Stimulated activated CD8-positive, alpha-beta memory T cell treated with anti-CD3 and anti-CD28 coated beads, Interleukin-2, amount 100 ng/mL, for 1 hour (primary cell): ENCODE data around the gene CADM4.
"Not testable (repeated sequence)": the region's sequence is repeated elsewhere in the genome, so short reads cannot be mapped to it uniquely, and the experiment has no call there.

Experiments
- DNase-seq, 2 donors: peaks; one replicate each; pipeline ENCODE4 v3.0.0-alpha.2; 2020; ENCODE audit warnings: low read depth in 2 of 2

The CADM4 gene

GRCh38 chr19:43664018-43664417, 24.4 kb upstream of the CADM4 start:
- no peak for DNase-seq

DNA sequence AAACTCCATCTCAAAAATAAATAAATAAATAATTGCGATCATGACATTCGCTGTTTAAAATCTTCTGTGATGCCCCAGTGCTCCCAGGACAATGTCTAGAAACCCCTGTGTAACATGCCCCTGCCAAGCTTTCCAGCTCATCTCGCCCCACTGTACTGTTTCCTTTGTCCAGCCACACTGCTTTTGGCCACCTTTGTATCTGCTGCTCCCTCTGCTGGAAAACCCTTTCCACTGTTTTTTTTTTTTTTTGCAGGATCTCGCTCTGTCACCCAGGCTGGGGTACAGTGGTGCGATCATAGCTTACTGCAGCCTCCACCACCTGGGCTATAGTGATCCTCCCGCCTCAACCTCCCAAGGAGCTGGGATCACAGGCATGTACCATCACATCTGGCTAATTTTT, 22.8 kb upstream of the CADM4 start:
- no peak for DNase-seq

GRCh38 chr19:43660971-43661360, 21.3 kb upstream of the CADM4 start:
- no peak for DNase-seq

DNA sequence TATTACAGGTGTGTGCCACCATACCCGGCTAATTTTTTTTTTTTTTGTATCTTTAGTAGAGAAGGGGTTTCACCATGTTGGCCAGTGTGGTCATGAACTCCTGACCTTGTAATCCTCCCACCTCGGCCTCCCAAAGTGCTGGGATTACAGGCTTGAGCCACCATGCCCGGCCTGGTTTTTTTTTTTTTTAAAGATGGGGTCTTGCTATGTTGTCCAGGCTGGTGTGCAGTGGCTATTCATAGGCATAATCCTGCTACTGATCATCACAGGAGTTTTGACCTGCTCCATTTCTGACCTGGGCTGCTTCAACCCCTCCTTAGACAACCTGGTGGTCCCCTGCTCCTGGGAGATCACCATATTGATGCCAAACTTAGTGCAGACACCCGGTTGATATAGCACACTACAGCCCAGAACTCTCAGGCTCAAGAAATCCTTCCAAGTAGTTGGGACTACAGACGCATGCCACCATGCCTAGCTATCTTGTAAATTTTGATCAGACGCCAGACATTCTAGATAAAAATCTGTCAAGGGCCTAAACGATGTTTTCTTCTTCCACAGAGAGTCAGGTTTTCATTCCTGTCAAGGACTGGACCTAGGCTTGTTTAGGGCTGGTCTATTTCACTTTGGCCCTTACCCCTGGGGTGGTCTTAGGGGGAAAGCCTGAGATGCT, 20.8 kb upstream of the CADM4 start:
- no peak for DNase-seq

DNA sequence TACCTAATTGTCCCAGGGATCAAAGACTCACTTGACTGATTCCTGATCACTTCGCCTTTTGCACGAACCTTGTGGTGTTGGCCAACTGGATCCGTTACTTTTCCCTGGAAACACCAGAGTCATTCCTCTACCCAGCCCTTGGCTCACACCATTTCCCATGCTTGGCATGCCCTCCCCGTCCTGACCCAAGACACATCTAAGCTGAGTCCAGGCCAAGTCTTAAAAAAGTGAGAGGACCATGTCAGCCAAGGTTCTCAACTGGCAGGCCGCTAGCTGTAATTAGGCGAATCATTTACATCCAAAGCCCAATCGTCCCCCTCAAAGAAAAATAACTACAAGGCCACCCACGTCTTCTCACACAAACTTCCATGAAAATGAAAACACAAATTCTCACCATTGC, 18.8 kb upstream of the CADM4 start:
- DNase-seq: no peak

DNA sequence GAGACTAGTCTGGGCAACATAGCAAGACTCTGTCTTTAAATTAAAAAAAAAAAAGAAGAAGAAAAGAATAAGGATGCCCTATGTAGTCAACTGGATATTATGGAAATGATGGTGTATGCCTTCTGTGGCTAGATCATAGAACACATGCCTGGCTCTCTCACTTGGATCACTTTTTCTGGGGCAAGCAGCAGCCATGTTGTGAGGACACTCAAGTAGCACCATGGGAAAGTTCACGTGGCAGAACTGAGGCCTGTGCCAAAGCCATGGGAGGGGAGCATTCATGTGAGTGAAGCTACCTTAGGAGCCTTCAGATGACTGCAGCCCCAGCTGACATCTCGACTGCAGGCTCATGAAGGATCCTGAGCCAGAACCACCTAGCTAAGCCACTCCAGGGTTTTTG, 18.4 kb upstream of the CADM4 start:
- no peak for DNase-seq

GRCh38 chr19:43656436-43656835, 16.8 kb upstream of the CADM4 start:
- DNase-seq: no peak

- no peak for DNase-seq
Measured at GRCh38 chr19:43652546-43652874, 12.9 kb upstream of the CADM4 start.

DNA sequence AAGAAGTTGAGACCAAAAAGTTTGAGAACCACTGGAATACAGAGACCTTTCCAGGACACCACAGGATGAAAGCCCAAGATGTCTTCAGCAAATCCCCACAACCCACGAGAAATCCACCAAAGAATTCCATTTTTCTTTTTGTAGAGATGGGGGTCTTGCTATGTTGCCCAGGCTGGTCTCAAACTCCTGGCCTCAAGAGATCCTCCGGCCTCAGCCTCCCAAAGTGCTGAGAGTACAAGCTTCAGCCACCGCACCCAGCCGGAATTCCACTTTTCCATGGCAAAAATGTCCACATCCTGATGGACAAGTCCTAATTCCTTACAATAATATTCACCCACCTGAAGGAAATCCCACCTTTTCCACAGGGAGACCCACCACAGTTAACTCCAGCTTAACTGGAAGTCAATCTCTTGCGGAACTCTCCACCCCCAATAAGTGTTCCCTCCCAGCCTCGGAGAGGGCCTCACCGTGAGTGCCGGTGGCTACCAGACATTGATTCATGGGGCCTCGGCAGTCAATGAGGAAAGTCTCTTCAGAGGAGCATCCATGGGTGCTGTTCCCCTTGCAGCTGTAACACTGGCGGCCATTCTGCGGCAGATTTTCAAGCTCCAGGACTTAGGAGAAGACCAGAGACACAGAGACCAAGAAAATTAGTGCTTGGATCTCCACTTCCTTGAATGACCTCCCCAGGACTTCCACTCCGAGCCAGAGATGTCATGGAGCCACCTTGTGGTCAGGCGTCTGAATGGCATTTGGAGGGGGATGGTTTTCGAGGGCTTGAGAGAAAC, 12.3 kb upstream of the CADM4 start:
- no peak for DNase-seq

DNA sequence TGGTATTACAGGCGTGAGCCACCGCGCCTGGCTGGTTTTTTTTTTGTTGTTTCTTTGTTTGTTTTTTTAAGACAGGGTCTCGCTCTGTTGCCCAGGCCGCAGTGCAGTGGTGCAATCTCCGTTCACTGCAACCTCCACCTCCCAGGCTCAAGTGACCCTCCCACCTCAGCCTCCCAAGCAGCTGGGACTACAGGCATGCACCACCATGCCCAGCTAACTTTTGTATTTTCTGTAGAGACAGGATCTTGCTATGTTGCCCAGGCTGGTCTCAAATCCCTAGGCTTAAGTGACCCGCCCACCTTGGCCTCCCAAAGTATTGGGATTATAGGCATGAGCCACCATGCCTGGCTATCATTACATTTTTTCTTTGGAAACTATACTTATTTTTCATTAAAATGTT, 10.6 kb upstream of the CADM4 start:
- DNase-seq: not testable (repeated sequence)

DNA sequence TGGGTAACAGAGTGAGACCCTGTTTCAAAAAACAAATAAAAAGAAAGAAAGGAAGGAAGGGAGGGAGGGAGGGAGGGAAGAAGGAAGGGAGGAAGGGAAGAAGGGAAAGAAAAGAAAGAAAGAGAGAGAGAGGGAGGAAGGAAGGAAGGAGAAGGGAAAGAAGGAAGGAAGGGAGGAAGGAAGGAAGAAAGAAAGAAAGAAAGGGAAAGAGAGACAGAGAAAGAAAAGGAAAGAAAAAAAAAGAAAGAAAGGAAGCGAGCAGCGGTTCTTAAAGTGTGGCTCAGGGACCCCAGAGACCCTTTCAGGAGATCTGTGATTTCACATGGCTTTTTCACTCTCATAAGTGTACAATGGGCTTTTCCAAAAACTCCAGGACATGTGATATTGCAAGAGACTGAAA, 9.9 kb upstream of the CADM4 start:
- no peak for DNase-seq

- DNase-seq: no peak
Measured at GRCh38 chr19:43648633-43649032, 9.0 kb upstream of the CADM4 start.

GRCh38 chr19:43644181-43644580, 4.5 kb upstream of the CADM4 start:
- DNase-seq: no peak

- DNase-seq: no peak
Measured at GRCh38 chr19:43643326-43643725, 3.7 kb upstream of the CADM4 start.

DNA sequence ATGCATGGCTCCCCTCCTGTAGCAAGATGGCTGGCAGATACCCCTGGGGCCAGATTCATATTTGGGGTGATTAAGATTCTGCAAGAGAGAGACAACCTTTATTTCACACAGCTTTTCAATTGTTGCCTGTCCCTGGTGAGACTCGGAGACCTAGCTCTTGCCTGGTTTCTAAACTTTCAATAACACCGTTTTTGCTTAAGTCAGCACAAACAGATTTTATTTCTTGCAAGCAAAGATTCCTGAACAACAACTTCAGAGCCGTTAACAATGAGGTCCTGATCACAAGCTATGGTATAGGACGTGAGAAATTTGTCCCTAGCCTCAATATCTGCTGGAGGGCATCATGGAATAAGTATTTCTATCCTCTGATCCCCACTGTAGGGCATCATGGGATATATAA, 2.9 kb upstream of the CADM4 start:
- no peak for DNase-seq

- DNase-seq: no peak
Measured at GRCh38 chr19:43641333-43641732, 1.7 kb upstream of the CADM4 start.

GRCh38 chr19:43640424-43640757, 741 bp upstream of the CADM4 start:
- no peak for DNase-seq

DNA sequence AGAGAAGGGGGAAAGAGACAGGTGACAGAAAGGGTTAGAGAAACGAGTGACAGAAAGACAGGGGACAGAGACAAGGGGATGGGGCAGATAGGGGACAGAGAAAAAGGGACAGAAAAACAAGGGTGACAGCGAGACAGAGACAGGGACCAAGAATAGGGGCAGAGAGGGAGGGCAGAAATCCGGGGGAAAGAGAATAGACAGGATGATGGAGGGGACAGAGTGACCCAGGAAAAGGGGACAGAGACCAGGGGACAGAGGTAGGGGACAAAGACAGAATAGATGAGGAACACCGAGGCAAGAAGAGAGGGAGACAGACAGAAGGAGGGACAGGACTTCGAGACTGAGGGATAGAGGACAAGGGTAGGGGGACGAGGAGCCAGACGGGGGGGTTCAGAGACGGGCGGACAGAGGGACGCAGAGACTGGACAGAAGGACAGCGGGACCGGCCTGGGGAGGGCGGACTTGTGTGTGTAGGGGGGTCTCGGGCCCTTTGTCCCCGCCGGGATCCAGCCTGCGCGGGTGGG, 593 bp downstream of the CADM4 start:
- no peak for DNase-seq

DNA sequence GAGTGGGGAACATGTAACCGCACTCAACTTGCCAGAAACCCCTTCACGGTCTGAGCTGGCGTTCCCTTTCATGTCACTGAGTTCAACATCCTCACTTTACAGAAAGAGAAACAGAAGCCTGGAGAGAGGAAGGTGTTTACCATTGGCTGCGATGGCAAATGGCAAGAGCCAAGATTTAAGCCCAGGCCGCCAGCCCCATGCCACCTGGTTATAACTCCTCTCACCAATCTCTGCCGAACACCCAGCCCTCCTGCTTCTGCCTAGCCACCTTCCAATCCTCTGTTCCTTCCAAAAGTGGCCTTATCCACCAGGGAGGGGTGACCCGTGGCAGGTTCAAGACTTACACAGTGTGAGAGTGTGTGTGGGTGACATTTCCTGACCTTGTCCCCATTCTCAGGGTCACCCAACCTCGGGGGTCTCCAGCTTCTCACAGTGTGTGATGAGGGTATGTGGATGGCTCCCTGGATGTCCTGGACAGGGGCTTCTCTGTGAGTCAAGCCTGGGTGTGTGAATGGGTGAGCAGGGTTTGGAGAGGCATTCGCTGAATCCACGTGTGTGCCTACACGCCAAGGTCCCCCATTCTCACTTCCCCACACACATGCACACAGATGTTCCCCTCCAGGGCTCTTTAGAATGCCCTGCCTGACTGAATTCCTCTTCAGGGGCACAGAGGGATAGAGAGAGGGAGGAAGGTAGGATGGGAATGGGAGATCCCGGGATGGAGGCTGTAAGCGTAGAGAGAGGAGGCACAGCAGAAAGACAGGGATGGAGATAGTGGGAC, 1.2 kb downstream of the CADM4 start:
- no peak for DNase-seq

GRCh38 chr19:43636121-43636683, 3.4 kb downstream of the CADM4 start:
- no peak for DNase-seq

DNA sequence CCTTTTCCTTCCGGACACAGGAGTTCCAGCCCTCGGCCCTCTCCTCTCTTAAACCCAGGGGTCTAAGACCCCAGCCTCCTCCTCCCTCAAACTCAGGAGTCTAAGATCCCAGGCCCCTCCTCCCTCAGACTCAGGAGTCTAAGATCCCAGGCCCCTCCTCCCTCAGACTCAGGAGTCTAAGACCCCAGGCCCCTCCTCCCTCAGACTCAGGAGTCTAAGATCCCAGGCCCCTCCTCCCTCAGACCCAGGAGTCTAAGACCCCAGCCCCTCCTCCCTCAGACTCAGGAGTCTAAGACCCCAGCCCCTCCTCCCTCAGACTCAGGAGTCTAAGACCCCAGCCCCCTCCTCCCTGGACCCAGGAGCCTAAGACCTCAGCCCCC, 4.1 kb downstream of the CADM4 start:
- not testable (repeated sequence) for DNase-seq

DNA sequence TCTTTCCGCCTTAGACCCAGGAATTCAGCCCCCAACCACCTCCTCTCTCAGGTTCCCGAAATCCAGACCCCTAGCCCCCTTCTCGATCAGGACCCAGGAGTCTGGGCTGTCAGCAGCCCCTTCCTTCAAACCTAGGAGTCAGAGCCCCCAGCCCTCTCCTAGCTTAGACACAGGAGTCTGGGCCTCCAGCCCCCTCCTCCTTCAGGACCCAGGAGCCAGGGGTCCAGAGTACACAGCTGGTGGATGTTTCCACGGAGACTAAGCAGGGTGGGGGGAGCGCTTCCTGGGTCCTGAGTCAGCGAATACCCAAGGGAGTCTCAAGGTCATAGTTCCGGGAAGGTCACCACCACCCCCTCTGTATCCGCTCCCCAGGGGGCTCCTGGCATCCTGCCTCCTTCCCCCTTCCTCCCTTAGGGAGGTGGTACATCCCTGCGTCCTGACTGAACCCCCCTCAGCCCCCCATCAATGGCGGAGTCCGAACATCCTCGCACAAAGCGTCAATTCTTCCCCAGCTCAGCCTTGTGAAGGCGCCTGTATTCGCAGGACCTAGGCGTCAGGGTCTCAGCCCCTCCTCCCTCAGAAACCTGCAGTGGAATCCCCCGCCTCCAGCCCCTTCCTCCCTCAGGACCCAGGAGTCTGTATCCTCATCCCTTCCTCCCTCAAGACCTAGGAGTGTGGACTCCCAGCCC, 4.6 kb downstream of the CADM4 start:
- no peak for DNase-seq
